Dedifferentiated amniotic fluid mesenchymal stem cell (primary cell): ENCODE results near the gene PARD6A.
A peak's percentile ranks its signal among the peaks of the same experiment; 100 is the strongest.

Source experiments
- DNase-seq: peaks from one replicate; pipeline ENCODE4 v3.0.0-alpha.2; 2016; ENCODE audit errors: extremely low spot score

The PARD6A gene

GRCh38 chr16:67653789-67654402 lies 6.9 kb upstream of the PARD6A start:
- DNase-seq: no peak

DNA sequence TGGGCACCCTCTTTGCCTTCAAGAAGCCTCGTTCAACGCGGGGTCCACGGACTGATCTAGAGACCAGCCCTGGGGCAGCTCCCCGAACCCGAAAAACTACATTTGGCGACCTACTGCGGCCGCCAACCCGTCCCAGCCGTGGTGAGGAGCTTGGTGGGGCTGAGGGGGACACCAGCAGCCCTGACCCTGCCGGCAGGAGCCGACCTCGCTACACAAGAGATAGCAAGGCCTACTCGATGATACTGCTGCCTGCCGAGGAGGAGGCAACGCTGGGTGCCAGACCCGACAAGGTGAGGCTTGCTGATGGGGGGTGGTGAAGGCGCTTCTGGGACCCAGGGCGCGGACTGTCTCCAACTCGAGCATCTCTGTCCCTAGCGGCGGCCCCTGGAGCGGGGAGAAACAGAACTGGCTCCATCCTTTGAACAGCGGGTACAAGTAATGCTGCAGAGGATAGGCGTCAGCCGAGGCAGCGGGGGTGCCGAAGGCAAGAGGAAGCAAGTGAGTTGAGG lies 6.3 kb upstream of the PARD6A start:
- no peak for DNase-seq

- DNase-seq: no peak
Observed at GRCh38 chr16:67655363-67655762, 5.4 kb upstream of the PARD6A start.

DNA sequence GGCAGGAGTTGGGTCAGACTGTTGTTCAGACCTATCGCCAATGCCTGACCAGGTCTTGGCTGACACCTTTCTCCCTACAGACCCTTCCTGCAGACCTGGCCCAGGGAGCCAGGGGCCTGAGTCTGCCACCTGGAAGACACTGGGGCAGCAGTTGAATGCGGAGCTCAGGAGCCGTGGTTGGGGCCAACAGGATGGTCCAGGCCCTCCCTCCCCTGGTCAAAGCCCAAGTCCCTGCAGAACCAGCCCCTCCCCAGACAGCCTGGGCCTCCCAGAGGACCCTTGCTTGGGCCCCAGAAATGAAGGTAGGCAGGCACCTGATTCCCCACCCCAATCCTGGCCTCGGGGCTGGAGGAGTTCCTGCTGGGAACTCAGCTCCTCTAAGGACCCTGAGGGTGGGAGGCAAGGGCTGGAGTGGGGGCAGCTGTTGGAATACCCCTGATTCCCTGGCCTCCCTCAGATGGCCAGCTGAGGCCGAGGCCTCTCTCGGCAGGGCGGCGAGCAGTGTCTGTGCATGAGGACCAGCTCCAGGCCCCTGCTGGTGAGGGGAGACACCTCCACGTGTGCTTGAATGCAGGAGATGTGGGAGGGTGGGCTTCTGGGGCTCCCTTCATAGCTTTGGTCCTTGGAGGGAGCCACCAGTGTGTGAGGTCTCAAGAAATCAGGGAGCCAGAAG lies 4.3 kb upstream of the PARD6A start:
- DNase-seq: no peak

DNA sequence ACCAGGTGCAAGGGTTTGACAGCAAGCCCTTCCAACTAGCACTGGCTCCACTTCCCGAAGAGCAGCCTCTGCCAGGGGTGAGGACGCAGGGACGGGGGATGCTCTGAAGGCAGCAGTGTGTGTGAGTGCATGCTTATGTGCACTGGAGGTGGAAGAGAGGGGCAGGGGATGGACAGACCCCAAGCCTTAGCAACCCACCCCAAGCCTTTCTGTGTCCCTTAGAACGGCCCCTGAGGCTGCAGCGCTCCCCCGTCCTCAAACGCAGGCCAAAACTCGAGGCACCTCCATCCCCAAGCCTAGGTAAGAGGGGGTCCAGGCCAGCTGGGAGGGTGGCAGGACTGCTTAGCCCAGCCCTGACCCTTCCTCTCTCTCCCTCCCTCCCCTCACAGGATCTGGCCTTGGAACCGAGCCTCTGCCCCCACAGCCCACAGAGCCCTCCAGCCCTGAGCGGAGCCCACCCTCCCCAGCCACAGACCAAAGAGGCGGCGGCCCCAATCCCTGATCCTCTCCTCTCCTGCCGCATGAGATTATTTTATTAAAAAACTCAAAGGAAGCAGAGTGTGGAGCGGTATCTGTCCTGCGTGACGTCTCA lies 3.6 kb upstream of the PARD6A start:
- DNase-seq: no peak

- DNase-seq: no peak
Observed at GRCh38 chr16:67657751-67658518, 2.8 kb upstream of the PARD6A start.

GRCh38 chr16:67658849-67659674 lies 1.7 kb upstream of the PARD6A start:
- DNase-seq: no peak

GRCh38 chr16:67659675-67660563 lies 841 bp upstream of the PARD6A start, which contains the start of gene ACD:
Gene ACD (minus strand): TSS chr16:67660260. CDS start chr16:67660220, 40 bp downstream.
- peak; percentile 88 for DNase-seq

GRCh38 chr16:67661101-67661761 lies 471 bp downstream of the PARD6A start:
- no peak for DNase-seq

- no peak for DNase-seq
Observed at GRCh38 chr16:67661886-67662652, 1.3 kb downstream of the PARD6A start.

GRCh38 chr16:67662653-67663010 lies 1.9 kb downstream of the PARD6A start:
- no peak for DNase-seq

GRCh38 chr16:67663151-67663876 lies 2.6 kb downstream of the PARD6A start:
- DNase-seq: peak; percentile 16

DNA sequence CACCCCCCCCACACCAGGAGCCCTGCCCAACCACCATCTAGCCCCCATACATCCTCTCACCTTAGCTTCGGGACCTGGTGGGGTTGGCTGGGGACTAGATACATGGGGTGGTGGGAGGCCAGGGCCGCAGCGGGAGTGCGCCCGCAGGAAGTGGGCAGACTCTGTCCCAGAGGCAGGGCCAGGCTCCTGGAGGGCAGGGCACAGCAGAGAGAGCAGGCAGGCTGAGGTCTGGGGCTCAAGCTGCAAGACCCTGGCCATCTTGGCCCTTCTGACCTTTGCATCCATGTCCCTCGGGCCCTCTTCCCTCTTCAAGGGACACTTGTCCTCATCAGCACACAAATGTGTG lies 3.1 kb downstream of the PARD6A start:
- DNase-seq: no peak

- DNase-seq: no peak
Observed at GRCh38 chr16:67664258-67664657, 3.5 kb downstream of the PARD6A start.

GRCh38 chr16:67664871-67665270 lies 4.1 kb downstream of the PARD6A start:
- no peak for DNase-seq

GRCh38 chr16:67665598-67665997 lies 4.8 kb downstream of the PARD6A start:
- DNase-seq: no peak

GRCh38 chr16:67666032-67666551 lies 5.3 kb downstream of the PARD6A start:
- DNase-seq: no peak
